Measurements from ENCODE around the gene OAF. TPM values are rescaled to one million over a fixed set of nuclear protein-coding genes. Genes with fewer than 3 reads are reported as not detected.

Gene OAF
- polyA plus RNA-seq, 1 experiment: 47.5 TPM

DNA sequence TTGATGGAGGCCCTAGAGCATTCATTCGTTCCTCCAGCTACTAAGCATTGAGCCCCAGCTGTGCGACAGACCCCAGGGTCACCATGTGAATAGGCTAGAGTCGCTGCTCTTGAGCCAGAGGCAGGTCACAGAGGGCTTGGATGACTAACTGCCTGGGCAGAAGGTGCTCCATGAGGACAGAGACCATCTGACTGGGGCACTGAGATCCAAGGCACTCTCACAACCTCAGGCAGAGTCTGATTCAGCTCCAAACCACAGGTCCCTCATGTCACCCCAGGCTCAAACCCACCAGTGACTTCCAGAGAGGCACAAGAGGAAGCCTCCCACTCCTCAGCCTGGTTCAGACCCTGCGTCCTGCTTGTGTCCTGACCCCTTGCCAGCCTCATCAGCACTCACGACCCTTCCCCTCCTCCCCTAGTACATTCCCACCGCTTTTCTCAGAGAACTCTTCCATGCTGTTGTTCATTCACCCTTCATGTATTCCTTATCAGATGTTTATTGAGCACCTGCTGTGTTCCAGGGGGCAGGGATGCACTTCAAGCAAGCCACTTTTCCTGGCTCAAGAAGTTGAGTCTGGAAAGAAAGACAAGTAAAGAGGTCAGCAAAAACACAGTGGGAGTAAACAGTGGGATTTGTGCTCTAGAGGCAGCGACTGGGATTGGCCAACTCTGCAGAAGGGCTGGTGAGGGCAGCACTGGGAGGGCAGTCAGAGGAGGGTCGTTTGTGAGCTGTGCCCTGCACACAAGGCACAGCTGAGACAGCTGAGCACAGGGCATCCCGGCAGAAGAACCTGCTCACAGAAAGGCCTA lies 9.3 kb downstream of the OAF start:
- Histone ChIP-seq H3K27me3 (ENCODE audit: control insufficient read depth, insufficient read depth, low read length) (no peaks in the 10 kb centered on the region), H3K36me3 (ENCODE audit: control insufficient read depth, insufficient read depth, low read length) (peaks cover 7% of the 10 kb centered on the region; the same call in 1 of the 2 replicates), H3K4me3 (ENCODE audit: low read depth, low read length) (no peak overlapping the region)
- no peak for DNase-seq (ENCODE audit: low read depth)
- TF ChIP-seq, protein P1, sequence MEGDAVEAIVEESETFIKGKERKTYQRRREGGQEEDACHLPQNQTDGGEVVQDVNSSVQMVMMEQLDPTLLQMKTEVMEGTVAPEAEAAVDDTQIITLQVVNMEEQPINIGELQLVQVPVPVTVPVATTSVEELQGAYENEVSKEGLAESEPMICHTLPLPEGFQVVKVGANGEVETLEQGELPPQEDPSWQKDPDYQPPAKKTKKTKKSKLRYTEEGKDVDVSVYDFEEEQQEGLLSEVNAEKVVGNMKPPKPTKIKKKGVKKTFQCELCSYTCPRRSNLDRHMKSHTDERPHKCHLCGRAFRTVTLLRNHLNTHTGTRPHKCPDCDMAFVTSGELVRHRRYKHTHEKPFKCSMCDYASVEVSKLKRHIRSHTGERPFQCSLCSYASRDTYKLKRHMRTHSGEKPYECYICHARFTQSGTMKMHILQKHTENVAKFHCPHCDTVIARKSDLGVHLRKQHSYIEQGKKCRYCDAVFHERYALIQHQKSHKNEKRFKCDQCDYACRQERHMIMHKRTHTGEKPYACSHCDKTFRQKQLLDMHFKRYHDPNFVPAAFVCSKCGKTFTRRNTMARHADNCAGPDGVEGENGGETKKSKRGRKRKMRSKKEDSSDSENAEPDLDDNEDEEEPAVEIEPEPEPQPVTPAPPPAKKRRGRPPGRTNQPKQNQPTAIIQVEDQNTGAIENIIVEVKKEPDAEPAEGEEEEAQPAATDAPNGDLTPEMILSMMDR (IDR thresholded peaks at IDR 0.05; ENCODE audit: insufficient read depth, low read depth, low read length): no peak
- CTCF ChIA-PET: interaction anchor here (0.9 to 1.7 kb wide), 3 partner anchors 9 to 41 kb away, joined by 3 to 7 read pairs (median 3); no protein-coding TSS in a partner anchor
- POLR2A ChIA-PET: no interaction called here

DNA sequence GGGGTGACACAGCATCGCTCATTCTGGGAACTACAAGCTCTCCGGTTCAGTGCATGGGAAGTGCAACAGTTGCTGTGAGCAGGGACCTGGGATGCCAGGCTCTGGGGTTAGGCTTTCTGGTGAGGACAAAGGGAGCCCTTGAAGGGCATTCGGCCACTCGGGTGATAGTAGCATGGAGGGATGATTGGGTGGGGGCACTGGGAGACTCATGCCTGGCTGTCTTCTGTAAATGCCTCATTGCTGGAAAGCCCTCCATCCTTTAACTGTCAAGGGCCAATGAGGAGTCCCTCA lies 9.9 kb downstream of the OAF start:
- TF ChIP-seq, protein P1 (IDR thresholded peaks at IDR 0.05; ENCODE audit: insufficient read depth, low read depth, low read length): no peak
- Histone ChIP-seq H3K4me3 (ENCODE audit: low read depth, low read length) (no peak overlapping the region), H3K27me3 (ENCODE audit: control insufficient read depth, insufficient read depth, low read length) (no peaks in the 10 kb centered on the region), H3K36me3 (ENCODE audit: control insufficient read depth, insufficient read depth, low read length) (peaks cover 7% of the 10 kb centered on the region; the same call in 1 of the 2 replicates)
- POLR2A ChIA-PET: no interaction called here
- no peak for DNase-seq (ENCODE audit: low read depth)
- CTCF ChIA-PET: interaction anchor here (1.5 to 1.7 kb wide), 2 partner anchors 9 to 15 kb away, joined by 3 to 7 read pairs; no protein-coding TSS in a partner anchor

DNA sequence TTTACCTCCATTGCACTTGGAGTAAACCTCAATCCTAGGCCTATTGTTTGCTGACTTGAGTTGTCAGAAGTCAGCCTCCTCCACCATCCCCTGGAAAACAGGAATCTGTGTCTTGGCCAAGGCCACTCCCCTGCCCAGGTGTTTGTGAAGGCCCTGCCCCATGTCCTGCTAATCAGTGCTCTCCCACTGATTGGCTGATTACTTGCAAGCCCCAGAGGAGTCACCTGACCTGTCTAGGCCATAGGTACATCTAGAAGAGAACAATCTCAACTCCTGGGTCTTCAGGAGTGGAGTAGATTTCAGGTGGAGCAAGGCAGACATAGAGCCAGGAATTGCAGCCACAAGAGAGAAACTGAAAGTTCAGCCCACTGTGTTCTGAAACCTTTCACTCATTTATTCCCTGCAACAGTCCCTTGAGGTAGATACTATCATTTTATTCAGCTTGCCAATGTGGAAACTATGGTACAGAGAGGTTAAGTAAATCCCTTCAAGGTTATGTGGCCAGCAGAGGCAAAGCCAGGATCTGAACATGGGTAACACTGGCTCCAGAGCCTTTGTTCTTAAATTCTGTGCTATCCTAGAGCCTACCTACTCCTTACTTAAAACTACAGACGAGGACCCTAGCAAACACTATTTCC lies 10.4 kb downstream of the OAF start:
- H3K4me3 ChIP-seq (ENCODE audit: low read depth, low read length): no peak overlapping the region
- TF ChIP-seq, protein P1 (IDR thresholded peaks at IDR 0.05; ENCODE audit: insufficient read depth, low read depth, low read length): no peak
- no peaks in the 10 kb centered on the region for H3K27me3 ChIP-seq (ENCODE audit: control insufficient read depth, insufficient read depth, low read length)
- ChIA-PET POLR2A (no interaction called here), CTCF (interaction anchor here (1.7 kb wide), 1 partner anchor 14 kb away, joined by 7 read pairs; no protein-coding TSS in a partner anchor)
- H3K36me3 ChIP-seq (ENCODE audit: control insufficient read depth, insufficient read depth, low read length): peaks cover 6% of the 10 kb centered on the region; the same call in 1 of the 2 replicates
- no peak for DNase-seq (ENCODE audit: low read depth)

DNA sequence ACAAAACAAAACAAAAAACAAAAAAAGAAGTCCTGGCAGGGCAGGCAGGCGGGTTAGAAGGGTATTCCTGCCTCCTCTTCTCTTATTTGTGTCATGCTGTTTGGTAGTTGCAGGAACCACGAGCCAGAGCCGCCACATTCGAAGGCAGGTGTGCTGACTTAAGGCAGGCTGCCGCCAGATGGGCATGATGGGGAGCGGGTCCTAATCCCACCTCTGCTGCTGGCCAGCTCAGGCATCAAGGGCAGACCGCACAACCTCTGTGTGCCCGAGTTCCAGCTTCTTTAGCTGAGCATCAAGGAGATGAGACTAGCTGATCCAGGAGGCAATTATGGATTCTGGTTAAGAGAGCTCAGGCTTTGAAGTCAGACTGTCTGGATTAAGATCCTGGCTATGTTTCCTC lies 12.1 kb downstream of the OAF start:
- Histone ChIP-seq H3K27me3 (ENCODE audit: control insufficient read depth, insufficient read depth, low read length) (no peaks in the 10 kb centered on the region), H3K36me3 (ENCODE audit: control insufficient read depth, insufficient read depth, low read length) (peaks cover 10% of the 10 kb centered on the region; the same call in 1 of the 2 replicates), H3K4me3 (ENCODE audit: low read depth, low read length) (no peak overlapping the region)
- TF ChIP-seq, protein P1 (IDR thresholded peaks at IDR 0.05; ENCODE audit: insufficient read depth, low read depth, low read length): no peak
- ChIA-PET CTCF (interaction anchor here (2.3 to 16.4 kb wide), 3 partner anchors 9 to 53 kb away, joined by 7 to 250 read pairs (median 31); no protein-coding TSS in a partner anchor), POLR2A (no interaction called here)
- no peak for DNase-seq (ENCODE audit: low read depth)

DNA sequence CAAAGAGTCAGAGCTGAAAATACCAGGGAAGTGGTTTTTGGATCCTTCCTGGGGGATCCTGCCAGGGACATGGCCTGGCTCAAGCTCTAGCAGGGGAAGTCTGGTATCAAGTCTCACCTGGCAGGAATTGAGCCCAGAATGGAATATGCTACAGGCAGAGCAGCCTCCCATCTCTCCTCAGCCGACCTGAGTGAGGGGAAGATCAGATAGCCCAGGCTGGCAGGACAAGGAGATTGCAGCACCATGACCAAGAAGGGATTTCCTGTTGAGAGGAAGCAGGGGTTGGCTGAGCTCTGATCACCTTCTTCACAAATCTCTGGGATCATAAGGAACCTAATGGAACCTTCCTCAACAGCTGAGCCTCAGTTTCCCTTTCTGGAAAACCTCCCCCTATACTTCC lies 13.0 kb downstream of the OAF start:
- ChIA-PET CTCF (interaction anchor here (1.2 to 16.4 kb wide), 4 partner anchors 10 to 76 kb away, joined by 4 to 250 read pairs (median 19); no protein-coding TSS in a partner anchor), POLR2A (no interaction called here)
- peaks cover 10% of the 10 kb centered on the region for H3K36me3 ChIP-seq (ENCODE audit: control insufficient read depth, insufficient read depth, low read length)
- TF ChIP-seq, protein P1 (IDR thresholded peaks at IDR 0.05; ENCODE audit: insufficient read depth, low read depth, low read length): no peak
- H3K27me3 ChIP-seq (ENCODE audit: control insufficient read depth, insufficient read depth, low read length): no peaks in the 10 kb centered on the region
- no peak for DNase-seq (ENCODE audit: low read depth)
- no peak overlapping the region for H3K4me3 ChIP-seq (ENCODE audit: low read depth, low read length)

All from BJ (cell line).